Thyroid gland (tissue), 4 donors: Measurements from ENCODE around the gene PROK1. TPM values are rescaled to one million over a fixed set of nuclear protein-coding genes. Genes with fewer than 3 reads are reported as not detected.

Experiments used
- DNase-seq, 2 donors: peaks; one replicate each; pipeline ENCODE4 v3.0.0-alpha.2; 2019
- H3K27ac ChIP-seq, 3 donors: fragments of 200-600 bp; sonication (generic); 1 replicate in 2 of 3; 2 replicates in 1 of 3; pipeline ENCODE4 v1.5.1; 2016 to 2019; ENCODE audit warnings: mild to moderate bottlenecking in 1 of 3, moderate library complexity in 1 of 3
- H3K27me3 ChIP-seq: fragments of 200-600 bp; sonication (generic); one replicate; pipeline ENCODE4 v1.5.1; 2019
- H3K36me3 ChIP-seq, 2 donors: fragments of 200-600 bp; sonication (generic); one replicate each; pipeline ENCODE4 v1.5.1; 2016 to 2019
- H3K4me1 ChIP-seq, 2 donors: fragments of 200-600 bp; sonication (generic); one replicate each; pipeline ENCODE4 v1.5.1; 2017 to 2019
- H3K4me3 ChIP-seq, 3 donors: fragments of 200-600 bp; sonication (generic); replicated peaks in 1 of 3; 1 replicate in 2 of 3; 2 replicates in 1 of 3; pipeline ENCODE4 v1.5.1; 2016; ENCODE audit warnings: mild to moderate bottlenecking in 1 of 3
- H3K9me3 ChIP-seq: fragments of 200-600 bp; sonication (generic); one replicate; pipeline ENCODE4 v1.5.1; 2017
- POLR2A ChIP-seq, 2 donors: fragments of 450-650 bp; IDR thresholded peaks; one replicate each; pipeline ENCODE4 v1.6.1; 2017; ENCODE audit warnings: antibody characterized with exemption in 2 of 2, mild to moderate bottlenecking in 2 of 2, moderate library complexity in 1 of 2
- WGBS, 2 donors: methylation state at CpG; one replicate each; pipeline ENCODE4 v1.1.5; 2017; 5-methylcytosine and 5-hydroxymethylcytosine counted together
- intact Hi-C: fragments of 100-400 bp; cut with DNase I; formaldehyde crosslinking; loops from one replicate; pipeline ENCODE4 v1.15.1; 2023
- total RNA-seq, 4 donors: library from RNA; depleted of rRNA; stranded (reverse); fragments of >200 nt; gene quantifications; one replicate each; pipeline ENCODE4 v1.2.3, GENCODE V29; 2016
- TF ChIP-seq, protein P1 (sequence below), 6 experiments: fragments of 200-600 bp in 3 of 6; fragments of 450-650 bp in 3 of 6; sonication (generic) in 3 of 6; IDR thresholded peaks; one replicate each; pipeline ENCODE4 v1.5.1; 2016 to 2019; ENCODE audit warnings: antibody characterized with exemption in 6 of 6, mild to moderate bottlenecking in 2 of 6, inconsistent platforms in 1 of 6, moderate library complexity in 1 of 6

The PROK1 gene
- total RNA-seq, 4 donors from 2014 or later: 0.33 TPM; not detected in 3

DNA sequence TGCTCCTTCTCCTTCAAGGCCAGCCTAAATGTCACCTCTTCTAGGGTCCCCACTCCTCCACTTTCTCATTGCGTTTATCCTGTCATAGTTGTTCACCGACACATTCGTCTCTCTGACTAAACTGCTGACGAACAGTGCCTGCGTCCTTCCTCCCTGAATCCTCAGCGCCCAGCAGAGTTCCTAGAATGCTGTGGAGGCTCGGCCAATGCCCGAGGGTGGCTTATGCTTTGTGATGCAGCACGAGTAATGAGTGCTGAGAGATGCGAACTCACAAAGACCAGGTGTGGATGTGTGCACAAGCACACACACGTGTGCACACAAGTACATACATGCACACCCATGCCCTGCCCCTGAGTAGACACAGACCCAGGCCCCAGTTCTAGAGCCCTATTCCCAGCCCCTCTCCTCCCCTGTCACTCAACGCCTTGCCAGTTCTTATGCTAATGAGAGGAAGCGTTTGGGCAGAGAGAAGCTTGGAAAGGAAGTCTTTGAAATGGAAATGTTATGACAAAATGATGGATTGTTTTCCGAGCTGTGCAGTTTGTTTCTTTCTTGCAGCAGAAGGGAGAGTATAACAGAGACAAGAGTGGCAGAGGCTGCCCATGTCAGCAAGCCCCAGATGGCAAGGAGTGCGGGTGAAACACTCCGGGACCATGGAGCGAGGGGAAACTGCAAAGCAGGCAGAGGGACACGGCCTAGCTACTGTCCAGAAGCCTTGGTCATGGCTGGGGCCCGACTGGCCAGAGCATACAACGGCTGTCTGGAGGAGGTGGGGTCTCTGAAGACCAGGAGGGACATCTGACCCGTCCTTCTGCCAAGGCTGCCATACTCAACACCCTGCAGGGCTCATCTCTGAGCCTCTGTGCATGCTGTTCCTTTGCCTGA, 43.8 kb downstream of the PROK1 start:
- H3K27me3 ChIP-seq: no peaks in the 10 kb centered on the region
- no peaks in the 10 kb centered on the region for H3K9me3 ChIP-seq
- intact Hi-C loops: loop anchor here (10.0 kb wide), 1 partner anchor 290 kb away; no protein-coding TSS in a partner anchor
- no peak for DNase-seq
- H3K27ac ChIP-seq: no peak overlapping the region
- H3K36me3 ChIP-seq: no peaks in the 10 kb centered on the region
- WGBS, 2 donors: 59 to 64% methylated on average over 21 of the region's 21 CpGs
- H3K4me1 ChIP-seq: no peaks in the 10 kb centered on the region
- TF ChIP-seq, protein P1, sequence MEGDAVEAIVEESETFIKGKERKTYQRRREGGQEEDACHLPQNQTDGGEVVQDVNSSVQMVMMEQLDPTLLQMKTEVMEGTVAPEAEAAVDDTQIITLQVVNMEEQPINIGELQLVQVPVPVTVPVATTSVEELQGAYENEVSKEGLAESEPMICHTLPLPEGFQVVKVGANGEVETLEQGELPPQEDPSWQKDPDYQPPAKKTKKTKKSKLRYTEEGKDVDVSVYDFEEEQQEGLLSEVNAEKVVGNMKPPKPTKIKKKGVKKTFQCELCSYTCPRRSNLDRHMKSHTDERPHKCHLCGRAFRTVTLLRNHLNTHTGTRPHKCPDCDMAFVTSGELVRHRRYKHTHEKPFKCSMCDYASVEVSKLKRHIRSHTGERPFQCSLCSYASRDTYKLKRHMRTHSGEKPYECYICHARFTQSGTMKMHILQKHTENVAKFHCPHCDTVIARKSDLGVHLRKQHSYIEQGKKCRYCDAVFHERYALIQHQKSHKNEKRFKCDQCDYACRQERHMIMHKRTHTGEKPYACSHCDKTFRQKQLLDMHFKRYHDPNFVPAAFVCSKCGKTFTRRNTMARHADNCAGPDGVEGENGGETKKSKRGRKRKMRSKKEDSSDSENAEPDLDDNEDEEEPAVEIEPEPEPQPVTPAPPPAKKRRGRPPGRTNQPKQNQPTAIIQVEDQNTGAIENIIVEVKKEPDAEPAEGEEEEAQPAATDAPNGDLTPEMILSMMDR (IDR thresholded peaks at IDR 0.05): no peak
- no peak for TF ChIP-seq POLR2A (IDR thresholded peaks at IDR 0.05)
- H3K4me3 ChIP-seq: no peak overlapping the region

- 21 to 22% methylated on average over 8 of the region's 8 CpGs for WGBS, 2 donors
- Histone ChIP-seq H3K27me3 (no peaks in the 10 kb centered on the region), H3K4me3 (no peak overlapping the region), H3K9me3 (no peaks in the 10 kb centered on the region), H3K27ac (no peak overlapping the region), H3K4me1 (no peaks in the 10 kb centered on the region), H3K36me3 (no peaks in the 10 kb centered on the region)
- intact Hi-C loops: loop anchor here (10.0 kb wide), 1 partner anchor 291 kb away; no protein-coding TSS in a partner anchor
- peak; percentile 74 to 79 for DNase-seq
- TF ChIP-seq POLR2A (IDR thresholded peaks at IDR 0.05): no peak
- TF ChIP-seq, protein P1 (IDR thresholded peaks at IDR 0.05): peak; percentile 67 to 90 (median 80)
Measured at GRCh38 chr1:110495926-110496600, 45.1 kb downstream of the PROK1 start.

GRCh38 chr1:110498270-110498669, 47.3 kb downstream of the PROK1 start:
- DNase-seq: no peak
- H3K27ac ChIP-seq: no peak overlapping the region
- TF ChIP-seq POLR2A (IDR thresholded peaks at IDR 0.05): no peak
- TF ChIP-seq, protein P1 (IDR thresholded peaks at IDR 0.05): no peak
- H3K4me1 ChIP-seq: no peaks in the 10 kb centered on the region
- no peak overlapping the region for H3K4me3 ChIP-seq
- no peaks in the 10 kb centered on the region for H3K9me3 ChIP-seq
- intact Hi-C loops: loop anchor here (10.0 kb wide), 1 partner anchor 293 kb away; no protein-coding TSS in a partner anchor
- H3K27me3 ChIP-seq: no peaks in the 10 kb centered on the region
- WGBS, 2 donors: 67 to 71% methylated on average over 6 of the region's 6 CpGs
- no peaks in the 10 kb centered on the region for H3K36me3 ChIP-seq

DNA sequence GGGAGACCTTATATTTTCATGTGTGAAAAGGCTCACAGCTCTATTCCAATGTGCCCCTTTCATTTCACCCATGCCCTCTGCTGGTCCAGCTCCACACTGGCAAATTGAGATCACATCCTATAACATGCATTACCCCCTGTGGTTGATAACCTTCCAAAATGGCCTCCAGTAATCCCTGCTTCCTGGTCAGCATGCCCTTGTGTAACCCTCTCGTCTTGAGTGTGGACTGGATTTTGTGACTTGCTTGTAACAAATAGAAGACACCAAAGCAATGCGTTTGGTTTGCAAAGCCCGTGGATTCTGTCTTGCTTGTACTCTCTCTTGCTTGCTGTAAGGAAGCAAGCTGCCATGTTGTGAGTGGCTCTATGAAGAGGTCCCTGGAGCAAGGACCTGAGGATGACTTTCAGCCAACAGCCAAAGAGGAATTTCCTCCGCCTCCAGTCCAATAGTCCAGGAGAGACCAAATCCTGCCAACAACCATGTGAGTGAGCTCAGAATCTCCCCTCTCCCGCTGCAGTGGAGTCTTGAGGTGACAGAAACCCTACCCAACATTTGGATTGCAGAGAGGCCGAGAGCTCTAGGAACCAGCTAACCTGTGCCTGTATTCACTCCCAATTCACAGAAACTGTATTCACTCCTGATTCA, 50.7 kb downstream of the PROK1 start:
- Histone ChIP-seq H3K4me3 (no peak overlapping the region), H3K9me3 (no peaks in the 10 kb centered on the region), H3K27ac (no peak overlapping the region), H3K27me3 (no peaks in the 10 kb centered on the region), H3K4me1 (no peaks in the 10 kb centered on the region), H3K36me3 (no peaks in the 10 kb centered on the region)
- TF ChIP-seq, protein P1 (IDR thresholded peaks at IDR 0.05): no peak
- 69 to 75% methylated on average over 6 of the region's 6 CpGs for WGBS, 2 donors
- DNase-seq: no peak
- intact Hi-C loops: no loop called here
